Esophagus (tissue), 2 donors: Measurements from ENCODE around the gene CSTPP1. TPM values are rescaled to one million over a fixed set of nuclear protein-coding genes. Genes with fewer than 3 reads are reported as not detected.
A peak's percentile ranks its signal among the peaks of the same experiment; 100 is the strongest.
"Not testable (repeated sequence)": the region's sequence is repeated elsewhere in the genome, so short reads cannot be mapped to it uniquely, and the experiment has no call there.

Experiments used
- H3K27ac ChIP-seq, 2 donors: one replicate each; pipeline ENCODE4 v1.5.1; 2013; ENCODE audit warnings: low read depth in 2 of 2, mild to moderate bottlenecking in 2 of 2, inconsistent platforms in 1 of 2, low read length in 1 of 2, moderate library complexity in 1 of 2
- H3K27me3 ChIP-seq, 2 donors: one replicate each; pipeline ENCODE4 v1.6.1; 2013; ENCODE audit warnings: low read length in 2 of 2, control low read depth in 1 of 2, mild to moderate bottlenecking in 1 of 2; ENCODE audit not compliant: insufficient read depth in 2 of 2, control insufficient read depth in 1 of 2
- H3K36me3 ChIP-seq, 2 donors: one replicate each; pipeline ENCODE4 v1.6.1; 2013; ENCODE audit warnings: low read length in 1 of 2; ENCODE audit not compliant: control insufficient read depth in 2 of 2, insufficient read depth in 2 of 2
- H3K4me1 ChIP-seq, 2 donors: one replicate each; pipeline ENCODE4 v1.6.1; 2013; ENCODE audit warnings: low read length in 1 of 2; ENCODE audit not compliant: control insufficient read depth in 2 of 2, insufficient read depth in 2 of 2
- H3K4me3 ChIP-seq, 2 donors: one replicate each; pipeline ENCODE4 v1.5.1; 2013; ENCODE audit warnings: low read length in 2 of 2, mild to moderate bottlenecking in 2 of 2, low read depth in 1 of 2, moderate library complexity in 1 of 2
- H3K9me3 ChIP-seq, 2 donors: one replicate each; pipeline ENCODE4 v1.6.1; 2013; ENCODE audit warnings: mild to moderate bottlenecking in 2 of 2, low read depth in 1 of 2, low read length in 1 of 2, moderate library complexity in 1 of 2; ENCODE audit not compliant: control insufficient read depth in 2 of 2, insufficient read depth in 1 of 2
- WGBS, 2 donors: extraction: QIAGEN DNeasy Blood & Tissue Kit; methylation state at CpG; one replicate each; pipeline ENCODE4 v1.1.7; 2013; 5-methylcytosine and 5-hydroxymethylcytosine counted together
- polyA plus RNA-seq, 2 donors: library from polyadenylated mRNA; stranded (reverse); fragments of 200-250 nt; gene quantifications; one replicate each; pipeline ENCODE4 v1.2.3, GENCODE V29; 2013
- donor health status: healthy with polysubstance abuse.
- donor health status: Bipolar disorder and iron deficiency.

CSTPP1 gene
- polyA plus RNA-seq, 2 donors = 8.3 to 13.0 TPM

DNA sequence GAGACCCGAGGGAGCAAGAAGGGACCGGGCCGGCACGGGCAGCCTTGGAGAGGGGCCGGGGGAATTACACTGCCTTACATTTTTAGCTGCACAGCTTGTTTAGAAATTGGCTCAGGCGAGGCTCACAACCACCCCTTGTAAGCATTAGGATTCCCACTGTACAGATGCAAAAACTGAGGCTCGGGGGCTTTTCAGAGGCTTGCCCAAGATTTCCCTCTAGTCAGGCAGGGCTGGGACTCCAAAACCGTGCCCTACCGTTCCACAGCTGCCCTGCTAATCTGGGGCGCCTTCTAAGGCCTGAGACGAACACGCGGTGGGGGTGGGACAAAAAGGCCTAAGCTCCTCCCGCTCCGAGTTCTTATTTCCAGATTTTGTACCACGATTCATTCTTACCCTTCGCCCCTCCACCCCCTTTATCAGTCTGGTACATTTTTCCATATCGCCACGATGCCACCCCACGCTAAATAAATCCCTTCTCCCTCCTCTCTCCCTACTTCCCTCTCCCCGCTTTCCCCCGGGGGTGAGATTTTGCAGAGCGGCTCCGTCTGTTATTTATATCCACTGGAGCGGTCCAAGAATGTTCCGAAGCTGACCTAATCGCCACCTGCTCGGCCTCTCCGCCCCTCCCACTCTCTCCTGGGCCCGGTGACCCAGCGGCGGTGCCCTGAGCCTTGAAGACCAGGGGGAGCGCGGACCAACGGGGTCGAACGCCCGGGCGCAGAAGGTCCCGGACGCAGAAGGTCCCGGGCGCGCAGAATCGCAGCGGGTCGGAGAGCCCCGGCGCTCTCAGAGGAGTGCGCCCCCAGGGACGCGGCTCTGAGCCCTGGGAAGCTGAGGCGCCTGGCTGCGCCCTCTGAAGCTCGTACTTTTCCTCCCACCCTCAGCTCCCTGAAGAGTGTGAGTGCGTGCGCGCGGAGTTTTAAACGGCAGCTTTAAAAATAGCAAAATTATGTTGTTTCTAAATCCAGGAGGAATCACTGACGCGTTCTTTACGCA is 250.4 kb downstream of the CSTPP1 start:
- Histone ChIP-seq H3K27me3 (no peaks in the 10 kb centered on the region), H3K4me1 (peaks cover 4 to 11% of the 10 kb centered on the region in 2 donors), H3K36me3 (peaks cover 0 to 5% of the 10 kb centered on the region in 2 donors), H3K9me3 (no peaks in the 10 kb centered on the region), H3K4me3 (peak overlapping the region; percentile 51 to 69), H3K27ac (peak overlapping the region; percentile 95 to 96)
- WGBS, 2 donors = 2% methylated on average over 62 to 63 of the region's 63 CpGs

DNA sequence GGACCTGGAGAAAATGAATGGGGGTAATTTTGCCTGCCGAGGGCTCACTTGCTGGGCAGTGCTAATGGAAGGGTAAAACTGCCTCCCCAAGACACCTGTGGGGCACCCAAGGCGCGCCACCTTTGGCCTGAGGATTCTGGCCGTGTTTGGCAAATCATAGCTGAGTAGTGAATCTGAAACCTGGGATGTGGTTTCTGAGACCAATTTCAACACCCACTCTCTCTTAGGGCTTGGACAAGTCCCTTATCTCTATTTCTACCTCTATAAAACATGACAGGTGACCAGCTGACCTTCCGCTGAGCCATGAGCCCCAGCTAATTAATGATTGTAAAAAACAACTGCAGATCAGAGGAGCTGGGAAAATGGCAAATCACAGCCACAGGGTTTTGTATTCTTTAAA is 251.2 kb downstream of the CSTPP1 start:
- Histone ChIP-seq H3K4me3 (peak overlapping the region in 1 of 2 donors; percentile 69), H3K27me3 (no peaks in the 10 kb centered on the region), H3K9me3 (no peaks in the 10 kb centered on the region), H3K4me1 (peaks cover 4 to 11% of the 10 kb centered on the region in 2 donors), H3K27ac (peak overlapping the region in 1 of 2 donors; percentile 95), H3K36me3 (no peaks in the 10 kb centered on the region)
- 25 to 32% methylated on average over 5 of the region's 5 CpGs for WGBS, 2 donors

DNA sequence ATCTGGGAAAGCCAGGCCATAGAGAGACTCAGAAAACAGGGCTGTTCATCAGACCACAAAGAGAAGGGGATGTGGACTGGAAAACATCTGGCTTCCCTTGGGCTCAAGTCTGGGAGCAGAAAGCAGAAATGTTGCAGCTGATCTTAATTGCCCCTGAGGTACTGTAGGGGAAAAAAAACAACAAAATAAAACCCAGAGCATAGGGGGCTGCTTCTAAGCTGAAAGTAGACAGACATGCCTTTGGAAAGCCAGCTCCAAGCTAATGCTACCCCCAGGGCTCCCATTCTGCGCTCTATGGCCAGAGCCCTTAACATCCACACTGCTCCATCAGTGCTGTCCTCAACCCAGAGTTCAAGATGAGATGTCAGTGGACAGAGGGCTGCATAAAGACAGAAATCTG is 251.7 kb downstream of the CSTPP1 start:
- H3K27ac ChIP-seq = no peak overlapping the region
- no peaks in the 10 kb centered on the region for H3K9me3 ChIP-seq
- peaks cover 4 to 11% of the 10 kb centered on the region in 2 donors for H3K4me1 ChIP-seq
- H3K4me3 ChIP-seq = no peak overlapping the region
- no peaks in the 10 kb centered on the region for H3K27me3 ChIP-seq
- H3K36me3 ChIP-seq = no peaks in the 10 kb centered on the region
- WGBS, 2 donors = 83 to 93% methylated on average over 1 of the region's 1 CpG

DNA sequence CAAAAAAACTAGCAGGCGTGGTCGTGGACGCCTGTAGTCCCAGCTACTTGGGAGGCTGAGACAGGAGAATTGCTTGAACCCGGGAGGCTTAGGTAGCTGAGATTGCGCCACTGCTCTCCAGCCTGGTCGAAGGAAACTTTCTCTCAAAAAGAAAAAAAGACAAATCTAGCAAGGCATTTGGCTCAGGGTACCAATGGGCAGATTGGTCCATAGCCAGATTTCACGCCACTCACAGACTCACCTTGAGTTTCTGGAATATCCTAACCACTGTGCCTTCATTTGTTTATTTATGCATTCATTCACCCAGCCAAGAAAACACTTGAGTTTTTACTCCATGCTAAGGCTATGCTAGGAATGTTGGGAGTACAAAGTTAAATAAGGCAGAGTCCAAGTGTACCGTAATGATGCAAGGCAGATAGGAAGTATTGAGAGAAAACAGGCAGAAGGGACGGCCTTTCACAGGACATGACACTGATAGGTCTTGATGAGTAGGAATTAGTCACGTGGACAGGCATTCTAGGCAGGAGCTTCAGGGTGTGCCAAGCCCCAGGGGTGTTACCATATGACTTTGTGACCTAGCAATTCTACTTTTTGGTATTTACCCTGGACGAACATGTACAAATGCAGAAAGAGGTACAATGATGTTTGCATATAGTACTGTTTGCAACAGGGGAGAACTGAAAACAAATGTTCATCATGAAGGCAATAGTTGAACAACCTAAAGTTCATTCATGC is 252.7 kb downstream of the CSTPP1 start:
- H3K27ac ChIP-seq = peak overlapping the region; percentile 7 to 32
- H3K4me3 ChIP-seq = no peak overlapping the region
- no peaks in the 10 kb centered on the region for H3K27me3 ChIP-seq
- no peaks in the 10 kb centered on the region for H3K36me3 ChIP-seq
- H3K9me3 ChIP-seq = no peaks in the 10 kb centered on the region
- WGBS, 2 donors = 60 to 62% methylated on average over 11 of the region's 11 CpGs
- H3K4me1 ChIP-seq = peaks cover 4 to 8% of the 10 kb centered on the region in 2 donors

DNA sequence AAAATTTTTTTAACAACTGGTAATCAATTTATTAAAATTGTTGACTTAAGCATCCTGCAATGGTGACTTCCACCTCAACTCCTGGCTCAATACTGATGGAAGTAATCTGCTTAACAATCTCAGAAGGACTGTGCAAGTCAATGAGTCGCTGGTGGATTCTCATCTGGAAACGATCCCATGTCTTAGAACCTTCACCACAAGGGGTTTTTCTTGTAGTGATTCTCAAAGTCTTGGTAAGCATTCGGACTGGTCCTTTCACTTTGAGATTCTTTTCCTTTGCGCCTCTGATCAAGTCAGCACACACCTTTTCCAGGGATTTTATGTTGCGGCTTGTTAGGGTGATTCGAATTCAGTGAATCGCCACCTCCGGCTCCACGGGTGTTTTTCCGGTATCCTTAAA is 254.6 kb downstream of the CSTPP1 start:
- H3K27me3 ChIP-seq, H3K27ac ChIP-seq, H3K4me3 ChIP-seq, H3K36me3 ChIP-seq, H3K9me3 ChIP-seq: not testable (repeated sequence)
- peaks cover 4 to 11% of the 10 kb centered on the region in 2 donors for H3K4me1 ChIP-seq
- 77 to 84% methylated on average over 10 of the region's 10 CpGs for WGBS, 2 donors

DNA sequence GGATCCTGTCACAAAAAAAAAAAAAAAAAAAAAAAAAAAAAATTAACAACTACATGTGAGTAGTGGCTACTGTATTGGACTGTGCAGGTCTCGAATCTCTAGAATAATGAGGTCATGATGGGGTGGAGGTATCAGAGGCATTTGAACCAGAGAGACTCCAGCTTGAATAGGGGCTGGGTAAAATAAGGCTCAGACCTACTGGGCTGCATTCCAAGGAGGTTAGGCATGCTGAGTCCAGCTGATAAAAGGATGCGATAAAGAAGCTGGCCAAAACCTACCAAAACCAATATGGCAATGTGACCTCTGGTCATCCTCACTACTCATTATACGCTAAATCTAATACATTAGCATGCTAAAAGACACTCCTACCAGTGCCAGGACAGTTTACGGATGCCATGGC is 255.6 kb downstream of the CSTPP1 start:
- Histone ChIP-seq H3K4me3 (no peak overlapping the region), H3K4me1 (peaks cover 3 to 7% of the 10 kb centered on the region in 2 donors), H3K27me3 (no peaks in the 10 kb centered on the region), H3K36me3 (no peaks in the 10 kb centered on the region), H3K27ac (no peak overlapping the region), H3K9me3 (no peaks in the 10 kb centered on the region)
- WGBS, 2 donors = 87 to 88% methylated on average over 4 of the region's 4 CpGs

DNA sequence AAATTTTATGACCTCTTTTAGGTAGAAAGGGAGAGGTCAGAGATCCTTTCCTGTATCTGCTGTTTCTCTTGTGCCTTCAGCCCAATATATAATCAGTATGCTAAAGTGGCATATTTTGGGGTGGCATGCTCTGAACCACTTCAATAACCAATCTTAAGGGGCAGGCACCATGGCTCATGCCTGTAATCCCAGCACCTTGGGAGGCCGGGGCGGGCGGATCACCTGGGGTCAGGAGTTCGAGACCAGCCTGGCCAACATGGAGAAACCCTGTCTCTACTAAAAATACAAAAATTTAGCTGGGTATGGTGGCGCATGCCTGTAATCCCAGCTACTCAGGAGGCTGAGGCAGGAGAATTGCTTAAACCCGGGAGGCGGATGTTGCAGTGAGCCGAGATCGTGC is 261.6 kb downstream of the CSTPP1 start:
- H3K4me3 ChIP-seq = not testable (repeated sequence)
- WGBS, 2 donors = 93 to 94% methylated on average over 9 of the region's 9 CpGs

DNA sequence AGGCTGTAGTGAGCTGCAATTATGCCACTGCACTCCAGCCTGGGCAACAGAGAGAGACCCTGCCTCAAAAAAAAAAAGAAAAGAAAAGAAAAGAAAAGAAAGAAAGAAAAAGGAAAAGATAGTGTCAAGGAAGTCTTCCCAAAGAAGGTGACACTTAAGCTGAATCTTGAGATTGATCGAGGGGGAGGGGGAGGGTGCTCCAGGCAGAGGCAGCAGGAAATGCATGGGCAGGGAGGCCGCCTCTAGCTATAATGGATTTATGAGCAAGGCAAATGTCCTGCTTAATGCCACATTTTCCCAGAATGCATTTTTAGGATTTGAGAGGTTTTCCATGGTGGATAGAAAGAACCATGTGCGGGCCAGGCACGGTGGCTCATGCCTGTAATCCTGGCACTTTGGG is 264.5 kb downstream of the CSTPP1 start:
- no peaks in the 10 kb centered on the region for H3K4me1 ChIP-seq
- H3K27ac ChIP-seq = no peak overlapping the region
- no peaks in the 10 kb centered on the region for H3K36me3 ChIP-seq
- no peaks in the 10 kb centered on the region for H3K9me3 ChIP-seq
- H3K27me3 ChIP-seq = no peaks in the 10 kb centered on the region
- 88% methylated on average over 4 of the region's 4 CpGs for WGBS, 2 donors
- no peak overlapping the region for H3K4me3 ChIP-seq

More for the DNA sequence above, 261.6 kb downstream of the CSTPP1 start:
- H3K36me3 ChIP-seq, H3K9me3 ChIP-seq, H3K27ac ChIP-seq, H3K4me1 ChIP-seq, H3K27me3 ChIP-seq: not testable (repeated sequence)

DNA sequence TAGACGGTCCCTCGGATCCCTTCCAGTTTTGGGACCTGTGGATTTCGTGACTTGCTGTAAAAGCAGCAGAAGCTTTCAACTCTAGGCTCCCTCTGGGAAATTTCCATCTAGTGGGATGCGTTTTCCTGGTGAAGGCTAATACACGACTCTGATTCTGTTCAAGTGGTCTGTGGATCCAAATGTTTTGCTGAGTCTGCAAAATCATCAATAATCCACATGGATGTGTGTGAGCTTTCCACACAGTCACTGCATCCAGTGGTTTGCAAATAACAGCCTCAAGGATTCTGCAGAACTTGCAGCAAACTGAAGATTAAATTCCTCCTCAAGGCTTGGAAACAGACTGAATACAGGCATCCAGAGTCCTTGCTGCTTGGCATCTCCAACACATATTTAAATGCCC is 266.0 kb downstream of the CSTPP1 start:
- WGBS, 2 donors = 74 to 82% methylated on average over 5 of the region's 5 CpGs
- Histone ChIP-seq H3K4me1 (no peaks in the 10 kb centered on the region), H3K9me3 (no peaks in the 10 kb centered on the region), H3K27ac (no peak overlapping the region), H3K4me3 (no peak overlapping the region), H3K27me3 (no peaks in the 10 kb centered on the region), H3K36me3 (no peaks in the 10 kb centered on the region)
